Neuronal stem cell (in vitro differentiated cells): ENCODE data around the gene RIMKLA.

ENCODE experiments used
- DNase-seq: peaks from one replicate; pipeline ENCODE4 v3.0.0-alpha.2; 2013; ENCODE audit warnings: low spot score
- H2AFZ ChIP-seq: one replicate; pipeline ENCODE4 v1.6.1; 2013; ENCODE audit warnings: mild to moderate bottlenecking, low read length, inconsistent platforms
- H2AK5ac ChIP-seq: 2 replicates; pipeline ENCODE4 v1.6.1; 2013; ENCODE audit warnings: low read depth, mild to moderate bottlenecking, inconsistent platforms, low read length, moderate library complexity, mixed read lengths
- H2BK120ac ChIP-seq: 2 replicates; pipeline ENCODE4 v1.6.1; 2013; ENCODE audit warnings: low read depth, mild to moderate bottlenecking, inconsistent platforms, low read length, moderate library complexity, mixed read lengths
- H2BK12ac ChIP-seq: one replicate; pipeline ENCODE4 v1.6.1; 2013; ENCODE audit warnings: low read length, inconsistent platforms
- H2BK15ac ChIP-seq: 2 replicates; pipeline ENCODE4 v1.6.1; 2013; ENCODE audit warnings: mild to moderate bottlenecking, low read length, inconsistent platforms, mixed read lengths
- H2BK5ac ChIP-seq: one replicate; pipeline ENCODE4 v1.6.1; 2013; ENCODE audit warnings: inconsistent platforms, mild to moderate bottlenecking, low read length, moderate library complexity
- H3K14ac ChIP-seq: one replicate; pipeline ENCODE4 v1.6.1; 2013; ENCODE audit warnings: low read length, inconsistent platforms
- H3K18ac ChIP-seq: 2 replicates; pipeline ENCODE4 v1.6.1; 2013; ENCODE audit warnings: low read length, inconsistent platforms
- H3K23ac ChIP-seq: 2 replicates; pipeline ENCODE4 v1.6.1; 2013; ENCODE audit warnings: low read depth, mild to moderate bottlenecking, mixed read lengths, low read length, inconsistent platforms; ENCODE audit not compliant: poor library complexity
- H3K27ac ChIP-seq: replicated peaks from 3 replicates; pipeline ENCODE4 v1.5.1; 2013; ENCODE audit warnings: low read length, inconsistent platforms
- H3K27me3 ChIP-seq, 3 experiments: 2 replicates each; pipeline ENCODE4 v1.6.1; 2013; ENCODE audit warnings: low read length in 3 of 3, mild to moderate bottlenecking in 2 of 3, inconsistent platforms in 1 of 3, low read depth in 1 of 3, mixed read lengths in 1 of 3, moderate library complexity in 1 of 3; ENCODE audit not compliant: control insufficient read depth in 3 of 3, insufficient read depth in 3 of 3
- H3K36me3 ChIP-seq, 2 donors: replicated peaks in 1 of 2; 2 replicates each; pipeline ENCODE4 v1.6.1; 2013; ENCODE audit warnings: low read length in 2 of 2; ENCODE audit not compliant: control insufficient read depth in 2 of 2, insufficient read depth in 2 of 2
- H3K4ac ChIP-seq: 2 replicates; pipeline ENCODE4 v1.6.1; 2013; ENCODE audit warnings: inconsistent platforms, mild to moderate bottlenecking, low read length, moderate library complexity
- H3K4me1 ChIP-seq, 2 donors: 1 replicate in 1 of 2; 2 replicates in 1 of 2; pipeline ENCODE4 v1.6.1; 2013; ENCODE audit warnings: low read length in 2 of 2, low read depth in 1 of 2; ENCODE audit not compliant: control insufficient read depth in 2 of 2, insufficient read depth in 1 of 2
- H3K4me2 ChIP-seq: one replicate; pipeline ENCODE4 v1.6.1; 2013; ENCODE audit warnings: mild to moderate bottlenecking, low read length, inconsistent platforms; ENCODE audit not compliant: insufficient read depth, poor library complexity, severe bottlenecking
- H3K4me3 ChIP-seq, 2 donors: 2 replicates each; pipeline ENCODE4 v1.5.1; 2013; ENCODE audit warnings: low read length in 2 of 2, mild to moderate bottlenecking in 2 of 2, inconsistent platforms in 1 of 2, moderate library complexity in 1 of 2
- H3K79me1 ChIP-seq: one replicate; pipeline ENCODE4 v1.6.1; 2013; ENCODE audit warnings: low read depth, mild to moderate bottlenecking, inconsistent platforms, low read length, moderate library complexity
- H3K9ac ChIP-seq: one replicate; pipeline ENCODE4 v1.6.1; 2013; ENCODE audit warnings: mild to moderate bottlenecking, low read depth, low read length, inconsistent platforms; ENCODE audit not compliant: poor library complexity
- H3K9me3 ChIP-seq, 2 donors: replicated peaks in 1 of 2; 2 replicates each; pipeline versions ENCODE3 to v1.6.1; 2013; ENCODE audit warnings: low read length in 2 of 2, mild to moderate bottlenecking in 2 of 2, inconsistent platforms in 1 of 2, low read depth in 1 of 2, mixed read lengths in 1 of 2, moderate library complexity in 1 of 2; ENCODE audit not compliant: control insufficient read depth in 2 of 2, insufficient read depth in 1 of 2
- H4K8ac ChIP-seq: one replicate; pipeline ENCODE4 v1.6.1; 2013; ENCODE audit warnings: low read depth, mild to moderate bottlenecking, inconsistent platforms, low read length, moderate library complexity
- H4K91ac ChIP-seq: one replicate; pipeline ENCODE4 v1.6.1; 2013; ENCODE audit warnings: low read length, low read depth, mild to moderate bottlenecking, inconsistent platforms; ENCODE audit not compliant: poor library complexity
- WGBS, 2 donors: extraction: QIAGEN DNeasy Blood & Tissue Kit; methylation state at CpG; one replicate each; pipeline ENCODE4 v1.1.7; 2013; ENCODE audit warnings: missing lambda C conversion rate in 2 of 2, mixed read lengths in 1 of 2; ENCODE audit not compliant: insufficient read length in 2 of 2, insufficient replicate concordance in 1 of 2; ENCODE audit errors: extremely low coverage in 2 of 2; 5-methylcytosine and 5-hydroxymethylcytosine counted together

The RIMKLA gene

DNA sequence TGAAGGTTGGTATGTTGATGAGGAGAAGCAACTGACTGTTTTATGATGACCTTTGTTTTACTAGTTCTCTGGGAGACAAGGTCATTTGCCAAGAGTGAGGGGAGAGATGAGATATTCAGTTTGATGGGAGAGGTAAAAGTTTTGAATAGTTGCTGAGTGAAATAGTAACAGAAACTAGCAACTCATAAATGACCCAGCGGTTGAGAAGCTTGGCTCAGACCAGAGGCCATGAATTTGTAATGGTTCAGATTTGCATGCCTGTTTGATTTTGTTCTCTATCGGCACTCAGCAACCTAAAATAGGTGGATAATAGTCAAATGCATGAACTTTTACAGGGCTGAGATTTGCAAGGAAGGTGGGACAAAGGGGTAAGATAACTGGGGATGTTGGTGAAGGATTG is 89.1 kb downstream of the RIMKLA start:
- no peak overlapping the region for H4K8ac ChIP-seq
- H3K9me3 ChIP-seq, result no peaks in the 10 kb centered on the region
- WGBS, 2 donors, result no CpG with 5 or more reads among the region's 2 CpGs

More for the DNA sequence above, 89.1 kb downstream of the RIMKLA start:
- Histone ChIP-seq H3K4me1 (no peaks in the 10 kb centered on the region), H3K23ac (no peak overlapping the region), H3K9ac (no peak overlapping the region), H3K18ac (no peak overlapping the region), H3K4me2 (no peak overlapping the region), H2BK15ac (no peak overlapping the region), H3K27ac (no peak overlapping the region), H3K36me3 (no peaks in the 10 kb centered on the region), H2BK5ac (no peak overlapping the region), H3K14ac (no peak overlapping the region), H2BK120ac (no peak overlapping the region), H2BK12ac (no peak overlapping the region), H3K79me1 (no peaks in the 10 kb centered on the region), H2AK5ac (no peak overlapping the region), H3K4me3 (no peak overlapping the region), H3K4ac (no peak overlapping the region), H3K27me3 (no peaks in the 10 kb centered on the region), H2AFZ (no peak overlapping the region), H4K91ac (no peak overlapping the region)
- DNase-seq, result no peak
